HCT116 (cell line): Measurements from ENCODE around the gene SNX8. TPM values are rescaled to one million over a fixed set of nuclear protein-coding genes. Genes with fewer than 3 reads are reported as not detected.

Experiments
- ATAC-seq: fragments of 200-7000 bp; cut with Tn5 transposase; 2 replicates; pipeline ENCODE4 v1.9.1; 2020; ENCODE audit warnings: mild to moderate bottlenecking, moderate library complexity
- BruUV-seq: library from RNA; stranded (reverse); fragments of 400-500 nt; replicated peaks from 2 replicates; lab custom pipeline; 2021; lab: Mats Ljungman, UMichigan
- CTCF ChIA-PET: fragments of 300-600 bp; sonication (Branson Sonifier 250); formaldehyde crosslinking; loops from one replicate; lab custom pipeline; 2021; ENCODE audit warnings: antibody characterized with exemption; lab: Charles Lee
- POLR2A ChIA-PET: fragments of 300-600, 350-600 bp; sonication (Branson Sonifier 250); formaldehyde crosslinking; loops from one replicate; lab custom pipeline; 2021; ENCODE audit warnings: antibody characterized with exemption; lab: Charles Lee
- RAD21 ChIA-PET, 2 experiments: fragments of 300-600 bp; sonication (Branson Sonifier 250); formaldehyde crosslinking; loops; one replicate each; lab custom pipeline; 2023; ENCODE audit warnings: low total read pairs in 2 of 2; ENCODE audit not compliant: uncharacterized antibody in 2 of 2, unreplicated experiment in 2 of 2, low non-redundant PET in 1 of 2; lab: Charles Lee
- DNase-seq: peaks from one replicate; pipeline ENCODE4 v3.0.0-alpha.2; 2010; ENCODE audit warnings: low read depth, low spot score
- H2AFZ ChIP-seq: fragments of 200-600 bp; shearing (Covaris generic), sonication (generic); 2 replicates; pipeline ENCODE4 v1.6.1; 2017; ENCODE audit warnings: low read depth, mixed run types, mixed read lengths, antibody characterized with exemption, low read length; ENCODE audit not compliant: poor library complexity, severe bottlenecking
- H3K27ac ChIP-seq: 2 replicates; pipeline ENCODE4 v1.5.1; 2012; ENCODE audit warnings: low read depth, low read length
- H3K27me3 ChIP-seq: fragments of 200-600 bp; sonication (generic); 2 replicates; pipeline ENCODE4 v1.6.1; 2016; ENCODE audit warnings: mixed run types, low read length, mixed read lengths; ENCODE audit not compliant: insufficient read depth
- H3K36me3 ChIP-seq, 2 experiments: fragments of 200-500 bp in 1 of 2; fragments of 200-600 bp in 1 of 2; sonication (Bioruptor generic) in 1 of 2; sonication (generic) in 1 of 2; 2 replicates each; pipeline versions ENCODE4 v1.5.1 to v1.6.1; 2014 to 2016; ENCODE audit warnings: low read length in 2 of 2, inconsistent platforms in 1 of 2, mixed read lengths in 1 of 2, mixed run types in 1 of 2; ENCODE audit not compliant: insufficient read depth in 2 of 2, control insufficient read depth in 1 of 2
- H3K4me1 ChIP-seq, 2 experiments: fragments of 200-600 bp in 1 of 2; sonication (generic) in 1 of 2; 2 replicates each; pipeline versions ENCODE4 v1.5.1 to v1.6.1; 2012 to 2017; ENCODE audit warnings: low read length in 2 of 2, inconsistent platforms in 1 of 2, mild to moderate bottlenecking in 1 of 2, mixed read lengths in 1 of 2, mixed run types in 1 of 2, moderate library complexity in 1 of 2; ENCODE audit not compliant: insufficient read depth in 2 of 2, control insufficient read depth in 1 of 2
- H3K4me2 ChIP-seq: fragments of 200-600 bp; sonication (generic); 2 replicates; pipeline ENCODE4 v1.6.1; 2017; ENCODE audit warnings: mixed run types, low read length, mixed read lengths
- H3K4me3 ChIP-seq, 2 experiments: fragments of 200-600 bp in 1 of 2; sonication (generic) in 1 of 2; replicated peaks in 1 of 2; 2 replicates each; pipeline ENCODE4 v1.5.1; 2011 to 2016; ENCODE audit warnings: low read length in 2 of 2, control low read depth in 1 of 2, low read depth in 1 of 2, mild to moderate bottlenecking in 1 of 2, mixed read lengths in 1 of 2, mixed run types in 1 of 2
- H3K79me2 ChIP-seq: fragments of 200-600 bp; sonication (generic); 2 replicates; pipeline ENCODE4 v1.6.1; 2017; ENCODE audit warnings: mild to moderate bottlenecking, mixed run types, low read length, moderate library complexity, mixed read lengths; ENCODE audit not compliant: insufficient read depth
- H3K9ac ChIP-seq: fragments of 200-600 bp; sonication (generic); 2 replicates; pipeline ENCODE4 v1.6.1; 2016; ENCODE audit warnings: low read length, mixed read lengths
- H3K9me2 ChIP-seq: fragments of 200-600 bp; sonication (generic), shearing (Covaris generic); 2 replicates; pipeline ENCODE4 v1.6.1; 2017; ENCODE audit warnings: mixed run types, mild to moderate bottlenecking, moderate library complexity; ENCODE audit not compliant: insufficient read depth
- H3K9me3 ChIP-seq, 2 experiments: fragments of 200-500 bp in 1 of 2; fragments of 200-600 bp in 1 of 2; sonication (Bioruptor generic) in 1 of 2; sonication (generic) in 1 of 2; 2 replicates each; pipeline ENCODE4 v1.6.1; 2014 to 2017; ENCODE audit warnings: low read length in 2 of 2, mixed read lengths in 2 of 2, inconsistent platforms in 1 of 2, low read depth in 1 of 2, mild to moderate bottlenecking in 1 of 2, mixed run types in 1 of 2, moderate library complexity in 1 of 2; ENCODE audit not compliant: control insufficient read depth in 1 of 2, insufficient read depth in 1 of 2
- H4K20me1 ChIP-seq: fragments of 200-600 bp; sonication (generic), shearing (Covaris generic); 2 replicates; pipeline ENCODE4 v1.6.1; 2017; ENCODE audit warnings: mixed run types, mild to moderate bottlenecking, moderate library complexity; ENCODE audit not compliant: insufficient read depth
- SRF ChIP-seq: IDR thresholded peaks from 2 replicates; pipeline ENCODE4 v1.6.1; 2012; ENCODE audit warnings: low read depth
- ZFX ChIP-seq: fragments of 450-650 bp; IDR thresholded peaks from 2 replicates; pipeline ENCODE4 v1.6.1; 2017
- ZNF274 ChIP-seq: fragments of 200-500 bp; sonication (Bioruptor generic); IDR thresholded peaks from 2 replicates; pipeline ENCODE4 v1.6.1; 2014; ENCODE audit warnings: mild to moderate bottlenecking, low read depth, low read length, inconsistent platforms
- intact Hi-C: fragments of 100-400 bp; cut with micrococcal nuclease; formaldehyde crosslinking; loops from 2 replicates; pipeline ENCODE4 v1.10.0; 2022
- total RNA-seq: library from RNA; stranded (reverse); gene quantifications from one replicate; pipeline ENCODE4 v1.2.1, GENCODE V29; 2021; ENCODE audit not compliant: unreplicated experiment
- TF ChIP-seq, protein P1 (sequence below): IDR thresholded peaks from 2 replicates; pipeline ENCODE4 v1.6.1; 2012; ENCODE audit warnings: low read depth
- TF ChIP-seq, protein P2 (sequence below): IDR thresholded peaks from 2 replicates; pipeline ENCODE4 v1.6.1; 2012
- TF ChIP-seq, protein P3 (sequence below): IDR thresholded peaks from 2 replicates; pipeline ENCODE4 v1.6.1; 2012

The SNX8 gene
- total RNA-seq, 1 experiment from 2014 or later, result 41.7 TPM

DNA sequence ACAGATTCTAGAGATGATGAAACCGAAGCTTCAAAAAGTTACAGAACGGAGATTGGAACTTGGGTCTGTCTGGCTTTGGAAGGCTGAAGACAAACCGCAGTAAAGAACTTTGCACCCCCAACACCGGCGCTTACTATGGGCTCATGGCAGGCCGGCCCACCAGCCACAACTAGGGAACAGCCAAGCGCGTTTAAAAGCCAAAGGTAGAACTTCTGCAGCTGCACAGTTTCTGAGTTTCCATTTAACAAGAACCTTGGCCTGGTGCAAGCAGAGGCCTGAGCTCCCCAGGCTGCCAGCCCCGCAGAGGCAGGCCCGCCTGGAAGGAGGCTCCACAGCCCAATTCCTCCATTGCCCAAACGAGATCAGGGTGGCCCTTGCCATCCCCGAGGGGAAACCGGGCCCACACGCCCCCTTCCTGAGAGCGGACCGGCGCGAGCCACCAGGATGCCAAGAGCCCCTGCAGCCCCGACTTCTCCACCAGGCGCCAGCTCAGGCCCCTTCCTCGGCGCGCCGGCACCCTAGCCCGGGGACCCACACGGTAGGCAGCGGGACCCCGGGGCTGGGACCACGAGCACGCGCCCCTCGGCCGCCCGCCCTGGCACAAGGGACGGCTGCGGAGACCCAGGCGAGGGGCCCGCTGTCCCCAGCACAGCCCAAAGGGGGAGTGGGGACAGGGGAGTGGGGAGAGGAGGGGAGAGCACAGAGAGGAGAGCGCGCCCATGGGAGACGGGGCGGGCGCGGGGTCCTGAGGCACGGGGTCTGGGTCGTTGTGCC lies 82.1 kb downstream of the SNX8 start:
- peaks cover 11 to 14% of the 10 kb centered on the region in 2 experiments for H3K4me1 ChIP-seq
- H3K4me3 ChIP-seq, result peak overlapping the region; percentile 69 to 86
- no TSS peak for BruUV-seq
- H3K27me3 ChIP-seq, result no peaks in the 10 kb centered on the region
- peaks cover 19 to 35% of the 10 kb centered on the region in 2 experiments; a peak in 3 of 4 replicates for H3K36me3 ChIP-seq
- DNase-seq (no peak), ATAC-seq (peak; percentile 62)
- peak overlapping the region; percentile 64; the same call in 1 of the 2 replicates for H3K27ac ChIP-seq
- no peaks in the 10 kb centered on the region for H4K20me1 ChIP-seq
- no peaks in the 10 kb centered on the region for H3K9me2 ChIP-seq
- intact Hi-C loops, result no loop called here
- H2AFZ ChIP-seq, result no peak overlapping the region
- H3K9ac ChIP-seq, result peak overlapping the region; percentile 93
- peak overlapping the region; percentile 74 for H3K4me2 ChIP-seq
- ChIA-PET RAD21 (no interaction called here), POLR2A (no interaction called here), CTCF (no interaction called here)
- no peaks in the 10 kb centered on the region for H3K9me3 ChIP-seq
- H3K79me2 ChIP-seq, result peaks cover 68% of the 10 kb centered on the region
- TF ChIP-seq SRF (no peak), ZNF274 (no peak), ZFX (peak; percentile 44; the same call in 1 of the 2 replicates)
- TF ChIP-seq, protein P1, sequence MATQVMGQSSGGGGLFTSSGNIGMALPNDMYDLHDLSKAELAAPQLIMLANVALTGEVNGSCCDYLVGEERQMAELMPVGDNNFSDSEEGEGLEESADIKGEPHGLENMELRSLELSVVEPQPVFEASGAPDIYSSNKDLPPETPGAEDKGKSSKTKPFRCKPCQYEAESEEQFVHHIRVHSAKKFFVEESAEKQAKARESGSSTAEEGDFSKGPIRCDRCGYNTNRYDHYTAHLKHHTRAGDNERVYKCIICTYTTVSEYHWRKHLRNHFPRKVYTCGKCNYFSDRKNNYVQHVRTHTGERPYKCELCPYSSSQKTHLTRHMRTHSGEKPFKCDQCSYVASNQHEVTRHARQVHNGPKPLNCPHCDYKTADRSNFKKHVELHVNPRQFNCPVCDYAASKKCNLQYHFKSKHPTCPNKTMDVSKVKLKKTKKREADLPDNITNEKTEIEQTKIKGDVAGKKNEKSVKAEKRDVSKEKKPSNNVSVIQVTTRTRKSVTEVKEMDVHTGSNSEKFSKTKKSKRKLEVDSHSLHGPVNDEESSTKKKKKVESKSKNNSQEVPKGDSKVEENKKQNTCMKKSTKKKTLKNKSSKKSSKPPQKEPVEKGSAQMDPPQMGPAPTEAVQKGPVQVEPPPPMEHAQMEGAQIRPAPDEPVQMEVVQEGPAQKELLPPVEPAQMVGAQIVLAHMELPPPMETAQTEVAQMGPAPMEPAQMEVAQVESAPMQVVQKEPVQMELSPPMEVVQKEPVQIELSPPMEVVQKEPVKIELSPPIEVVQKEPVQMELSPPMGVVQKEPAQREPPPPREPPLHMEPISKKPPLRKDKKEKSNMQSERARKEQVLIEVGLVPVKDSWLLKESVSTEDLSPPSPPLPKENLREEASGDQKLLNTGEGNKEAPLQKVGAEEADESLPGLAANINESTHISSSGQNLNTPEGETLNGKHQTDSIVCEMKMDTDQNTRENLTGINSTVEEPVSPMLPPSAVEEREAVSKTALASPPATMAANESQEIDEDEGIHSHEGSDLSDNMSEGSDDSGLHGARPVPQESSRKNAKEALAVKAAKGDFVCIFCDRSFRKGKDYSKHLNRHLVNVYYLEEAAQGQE, result no peak
- TF ChIP-seq, protein P2, sequence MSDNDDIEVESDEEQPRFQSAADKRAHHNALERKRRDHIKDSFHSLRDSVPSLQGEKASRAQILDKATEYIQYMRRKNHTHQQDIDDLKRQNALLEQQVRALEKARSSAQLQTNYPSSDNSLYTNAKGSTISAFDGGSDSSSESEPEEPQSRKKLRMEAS, result 0 out of 2 replicates have a peak, but pooled peaks have one; percentile 2
- TF ChIP-seq, protein P3, sequence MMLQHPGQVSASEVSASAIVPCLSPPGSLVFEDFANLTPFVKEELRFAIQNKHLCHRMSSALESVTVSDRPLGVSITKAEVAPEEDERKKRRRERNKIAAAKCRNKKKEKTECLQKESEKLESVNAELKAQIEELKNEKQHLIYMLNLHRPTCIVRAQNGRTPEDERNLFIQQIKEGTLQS, result no peak
